HG03439 (cell line): ENCODE data around the gene NR4A3.
"Not testable (repeated sequence)": the region's sequence is repeated elsewhere in the genome, so short reads cannot be mapped to it uniquely, and the experiment has no call there.

ENCODE experiments used
- ATAC-seq: cut with Tn5 transposase; IDR thresholded peaks from one replicate; pipeline ENCODE4 v1.9.1; 2021; ENCODE audit warnings: mild to moderate bottlenecking, moderate library complexity; ENCODE audit not compliant: unreplicated experiment

NR4A3 gene

GRCh38 chr9:99821396-99822108 is at the start of gene NR4A3:
NR4A3 (plus strand) TSS chr9:99821885; CDS start chr9:99828043, 6,158 bp downstream.
- ATAC-seq: peak; percentile 39

GRCh38 chr9:99773468-99774138 is 48.1 kb upstream of the NR4A3 start:
- ATAC-seq: no peak

- ATAC-seq: no peak
These were observed 43.4 kb upstream of the NR4A3 start for GRCh38 chr9:99778308-99778707.

GRCh38 chr9:99778836-99779235 is 42.8 kb upstream of the NR4A3 start:
- no peak for ATAC-seq

GRCh38 chr9:99779277-99779676 is 42.4 kb upstream of the NR4A3 start:
- no peak for ATAC-seq

- not testable (repeated sequence) for ATAC-seq
These were observed 39.3 kb upstream of the NR4A3 start for GRCh38 chr9:99782349-99782748.

- no peak for ATAC-seq
These were observed 38.5 kb upstream of the NR4A3 start for GRCh38 chr9:99782962-99783718.

- no peak for ATAC-seq
These were observed 37.9 kb upstream of the NR4A3 start for GRCh38 chr9:99783799-99784198.

- ATAC-seq: no peak
These were observed 36.6 kb upstream of the NR4A3 start for GRCh38 chr9:99785010-99785590.

- no peak for ATAC-seq
These were observed 34.1 kb upstream of the NR4A3 start for GRCh38 chr9:99787556-99787955.

- no peak for ATAC-seq
These were observed 28.2 kb upstream of the NR4A3 start for GRCh38 chr9:99793528-99793927.

GRCh38 chr9:99796231-99796630 is 25.5 kb upstream of the NR4A3 start:
- ATAC-seq: no peak

- no peak for ATAC-seq
These were observed 19.9 kb upstream of the NR4A3 start for GRCh38 chr9:99801775-99802174.

- ATAC-seq: no peak
These were observed 18.0 kb upstream of the NR4A3 start for GRCh38 chr9:99803694-99804093.

GRCh38 chr9:99807276-99807852 is 14.3 kb upstream of the NR4A3 start:
- ATAC-seq: peak; percentile 54

- no peak for ATAC-seq
These were observed 13.7 kb upstream of the NR4A3 start for GRCh38 chr9:99807956-99808355.

- no peak for ATAC-seq
These were observed 13.2 kb upstream of the NR4A3 start for GRCh38 chr9:99808454-99808853.

GRCh38 chr9:99809586-99810319 is 11.9 kb upstream of the NR4A3 start:
- no peak for ATAC-seq

- ATAC-seq: no peak
These were observed 10.5 kb upstream of the NR4A3 start for GRCh38 chr9:99811172-99811571.

GRCh38 chr9:99811598-99812383 is 9.9 kb upstream of the NR4A3 start:
- ATAC-seq: peak; percentile 79
